OCI-LY1 (cell line): Measurements from ENCODE around the gene FAM228B.

Experiments used
- EZH2 ChIP-seq: fragments of 200-600 bp; sonication (generic), shearing (Covaris generic); IDR thresholded peaks from 2 replicates; pipeline ENCODE4 v1.8.0; 2017; ENCODE audit warnings: borderline replicate concordance, mixed run types, mild to moderate bottlenecking, antibody characterized with exemption, low read length, moderate library complexity, mixed read lengths
- TF ChIP-seq, protein P1 (sequence below): fragments of 200-600 bp; sonication (generic), shearing (Covaris generic); IDR thresholded peaks from 2 replicates; pipeline ENCODE4 v1.5.1; 2017; ENCODE audit warnings: mild to moderate bottlenecking, antibody characterized with exemption, low read length, moderate library complexity, mixed read lengths

DNA sequence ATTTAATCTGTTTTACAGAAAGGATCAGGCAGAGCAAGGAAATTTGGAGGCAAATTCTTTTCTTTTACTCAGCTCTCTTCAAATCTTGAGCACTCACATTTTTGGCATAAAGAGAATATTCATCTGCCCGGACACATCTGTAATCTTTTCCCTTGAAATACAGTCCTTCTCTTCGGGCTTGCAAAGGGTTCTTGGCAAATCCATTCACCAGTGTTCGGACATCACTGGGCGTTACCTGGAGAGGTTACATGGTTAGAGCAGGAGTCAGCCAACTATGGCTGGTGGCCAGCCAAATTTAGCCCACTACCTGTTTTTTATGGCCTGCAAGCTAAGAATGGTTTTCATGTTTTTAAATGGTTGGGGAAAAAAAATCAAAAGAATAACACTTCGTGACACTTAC lies 2.2 kb upstream of the FAM228B start:
- TF ChIP-seq, protein P1, sequence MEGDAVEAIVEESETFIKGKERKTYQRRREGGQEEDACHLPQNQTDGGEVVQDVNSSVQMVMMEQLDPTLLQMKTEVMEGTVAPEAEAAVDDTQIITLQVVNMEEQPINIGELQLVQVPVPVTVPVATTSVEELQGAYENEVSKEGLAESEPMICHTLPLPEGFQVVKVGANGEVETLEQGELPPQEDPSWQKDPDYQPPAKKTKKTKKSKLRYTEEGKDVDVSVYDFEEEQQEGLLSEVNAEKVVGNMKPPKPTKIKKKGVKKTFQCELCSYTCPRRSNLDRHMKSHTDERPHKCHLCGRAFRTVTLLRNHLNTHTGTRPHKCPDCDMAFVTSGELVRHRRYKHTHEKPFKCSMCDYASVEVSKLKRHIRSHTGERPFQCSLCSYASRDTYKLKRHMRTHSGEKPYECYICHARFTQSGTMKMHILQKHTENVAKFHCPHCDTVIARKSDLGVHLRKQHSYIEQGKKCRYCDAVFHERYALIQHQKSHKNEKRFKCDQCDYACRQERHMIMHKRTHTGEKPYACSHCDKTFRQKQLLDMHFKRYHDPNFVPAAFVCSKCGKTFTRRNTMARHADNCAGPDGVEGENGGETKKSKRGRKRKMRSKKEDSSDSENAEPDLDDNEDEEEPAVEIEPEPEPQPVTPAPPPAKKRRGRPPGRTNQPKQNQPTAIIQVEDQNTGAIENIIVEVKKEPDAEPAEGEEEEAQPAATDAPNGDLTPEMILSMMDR, result no peak
- no peak for TF ChIP-seq EZH2
